Panc1 (cell line): ENCODE measurements around the gene NFIB.

ENCODE experiments used
- CTCF ChIP-seq: fragments of 450-650 bp; IDR thresholded peaks from 2 replicates; pipeline ENCODE4 v1.5.1; 2017; ENCODE audit warnings: mild to moderate bottlenecking
- POLR2AphosphoS5 ChIP-seq: IDR thresholded peaks from 2 replicates; pipeline ENCODE4 v1.6.1; 2012; ENCODE audit warnings: mild to moderate bottlenecking, low read depth, low read length, moderate library complexity
- REST ChIP-seq, 2 experiments: IDR thresholded peaks; 2 replicates each; pipeline ENCODE4 v1.6.1; 2011 to 2012; ENCODE audit warnings: low read depth in 2 of 2, control low read depth in 1 of 2, low read length in 1 of 2, mild to moderate bottlenecking in 1 of 2, moderate library complexity in 1 of 2; ENCODE audit not compliant: insufficient read depth in 1 of 2
- SIN3A ChIP-seq: IDR thresholded peaks from 2 replicates; pipeline ENCODE4 v1.6.1; 2012; ENCODE audit warnings: low read depth, mild to moderate bottlenecking, low read length, moderate library complexity, borderline replicate concordance; ENCODE audit not compliant: insufficient read depth

DNA sequence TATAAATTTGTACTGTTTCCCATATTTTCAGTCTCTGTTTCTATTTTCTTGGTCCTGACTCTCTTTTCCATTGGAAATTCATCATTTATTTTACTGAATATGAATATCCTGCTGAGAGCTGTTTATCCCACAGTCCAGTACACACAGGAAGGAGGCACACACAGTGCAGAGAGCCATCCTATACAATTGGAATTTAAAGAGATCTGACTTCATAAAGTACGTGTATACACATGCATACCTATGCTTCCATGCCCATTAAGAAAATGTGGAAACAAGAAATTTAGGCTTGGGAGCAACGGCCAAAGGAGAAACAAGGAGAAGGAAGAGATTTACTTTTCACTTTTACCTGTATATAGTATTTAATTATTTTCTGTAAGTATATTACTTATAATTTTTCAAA, 99.2 kb downstream of the NFIB start:
- TF ChIP-seq CTCF (no peak), POLR2AphosphoS5 (no peak), REST (IDR thresholded peaks at IDR 0.05; ENCODE audit: insufficient read depth in 1 of 2, low read depth in 2 of 2, low read length in 1 of 2) (no peak), SIN3A (no peak)
